Inflammatory macrophage treated with lipopolysaccharide for 1 hour (primary cell): Measurements from ENCODE around the gene SKAP1.

ENCODE experiments used
- DNase-seq, 2 donors: peaks; one replicate each; pipeline ENCODE4 v3.0.0-alpha.2; 2020 to 2022

The SKAP1 gene

GRCh38 chr17:48095611-48096010 is 334.4 kb downstream of the SKAP1 start:
- DNase-seq: no peak

GRCh38 chr17:48093341-48094045 is 336.5 kb downstream of the SKAP1 start:
- no peak for DNase-seq

GRCh38 chr17:48084932-48085331 is 345.1 kb downstream of the SKAP1 start:
- DNase-seq: no peak
